ENCODE results near the gene STRBP.

DNA sequence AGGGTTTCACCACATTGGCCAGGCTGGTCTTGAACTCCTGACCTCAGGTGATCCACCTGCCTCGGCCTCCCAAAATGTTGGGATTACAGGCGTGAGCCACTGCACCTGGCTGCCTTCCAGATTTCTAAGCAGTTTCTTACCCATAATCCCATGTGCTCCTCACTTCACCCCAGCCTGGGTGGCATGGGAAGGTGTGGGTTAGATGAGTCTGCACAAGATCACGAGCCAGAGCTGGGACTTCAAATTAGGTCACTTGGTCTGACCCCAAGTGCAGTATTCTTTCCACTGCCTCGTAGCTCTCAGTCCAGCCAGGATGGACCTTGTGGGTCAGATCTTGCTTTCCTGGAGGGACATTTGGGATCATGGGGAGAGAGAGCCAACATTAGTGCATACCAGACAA lies 37.5 kb upstream of the STRBP start:
- TF ChIP-seq, protein P1, sequence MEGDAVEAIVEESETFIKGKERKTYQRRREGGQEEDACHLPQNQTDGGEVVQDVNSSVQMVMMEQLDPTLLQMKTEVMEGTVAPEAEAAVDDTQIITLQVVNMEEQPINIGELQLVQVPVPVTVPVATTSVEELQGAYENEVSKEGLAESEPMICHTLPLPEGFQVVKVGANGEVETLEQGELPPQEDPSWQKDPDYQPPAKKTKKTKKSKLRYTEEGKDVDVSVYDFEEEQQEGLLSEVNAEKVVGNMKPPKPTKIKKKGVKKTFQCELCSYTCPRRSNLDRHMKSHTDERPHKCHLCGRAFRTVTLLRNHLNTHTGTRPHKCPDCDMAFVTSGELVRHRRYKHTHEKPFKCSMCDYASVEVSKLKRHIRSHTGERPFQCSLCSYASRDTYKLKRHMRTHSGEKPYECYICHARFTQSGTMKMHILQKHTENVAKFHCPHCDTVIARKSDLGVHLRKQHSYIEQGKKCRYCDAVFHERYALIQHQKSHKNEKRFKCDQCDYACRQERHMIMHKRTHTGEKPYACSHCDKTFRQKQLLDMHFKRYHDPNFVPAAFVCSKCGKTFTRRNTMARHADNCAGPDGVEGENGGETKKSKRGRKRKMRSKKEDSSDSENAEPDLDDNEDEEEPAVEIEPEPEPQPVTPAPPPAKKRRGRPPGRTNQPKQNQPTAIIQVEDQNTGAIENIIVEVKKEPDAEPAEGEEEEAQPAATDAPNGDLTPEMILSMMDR (conservative IDR thresholded peaks at IDR 0.05; ENCODE audit: low read depth, low read length), result no peak
- no peak for TF ChIP-seq POLR2A (IDR thresholded peaks at IDR 0.05; ENCODE audit: low read depth, low read length)
- no peak for TF ChIP-seq RAD21 (IDR thresholded peaks at IDR 0.05; ENCODE audit: low read length)
- no peak for TF ChIP-seq MAFK (IDR thresholded peaks at IDR 0.05; ENCODE audit: low read depth, low read length)
- no peak for TF ChIP-seq CEBPB (IDR thresholded peaks at IDR 0.05; ENCODE audit: low read depth, low read length)
- TF ChIP-seq, protein P2, sequence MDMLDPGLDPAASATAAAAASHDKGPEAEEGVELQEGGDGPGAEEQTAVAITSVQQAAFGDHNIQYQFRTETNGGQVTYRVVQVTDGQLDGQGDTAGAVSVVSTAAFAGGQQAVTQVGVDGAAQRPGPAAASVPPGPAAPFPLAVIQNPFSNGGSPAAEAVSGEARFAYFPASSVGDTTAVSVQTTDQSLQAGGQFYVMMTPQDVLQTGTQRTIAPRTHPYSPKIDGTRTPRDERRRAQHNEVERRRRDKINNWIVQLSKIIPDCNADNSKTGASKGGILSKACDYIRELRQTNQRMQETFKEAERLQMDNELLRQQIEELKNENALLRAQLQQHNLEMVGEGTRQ (IDR thresholded peaks at IDR 0.05; ENCODE audit: low read depth, low read length), result no peak
- no peak for TF ChIP-seq SMC3 (IDR thresholded peaks at IDR 0.05; ENCODE audit: low read depth, low read length)
- TF ChIP-seq BHLHE40 (IDR thresholded peaks at IDR 0.05; ENCODE audit: low read depth, low read length), result no peak
- TF ChIP-seq FOS (IDR thresholded peaks at IDR 0.05; ENCODE audit: low read depth, low read length), result no peak
- TF ChIP-seq MXI1 (IDR thresholded peaks at IDR 0.05; ENCODE audit: borderline replicate concordance, low read depth, low read length), result no peak
- TF ChIP-seq, protein P3, sequence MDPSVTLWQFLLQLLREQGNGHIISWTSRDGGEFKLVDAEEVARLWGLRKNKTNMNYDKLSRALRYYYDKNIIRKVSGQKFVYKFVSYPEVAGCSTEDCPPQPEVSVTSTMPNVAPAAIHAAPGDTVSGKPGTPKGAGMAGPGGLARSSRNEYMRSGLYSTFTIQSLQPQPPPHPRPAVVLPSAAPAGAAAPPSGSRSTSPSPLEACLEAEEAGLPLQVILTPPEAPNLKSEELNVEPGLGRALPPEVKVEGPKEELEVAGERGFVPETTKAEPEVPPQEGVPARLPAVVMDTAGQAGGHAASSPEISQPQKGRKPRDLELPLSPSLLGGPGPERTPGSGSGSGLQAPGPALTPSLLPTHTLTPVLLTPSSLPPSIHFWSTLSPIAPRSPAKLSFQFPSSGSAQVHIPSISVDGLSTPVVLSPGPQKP (IDR thresholded peaks at IDR 0.05; ENCODE audit: borderline replicate concordance, low read depth, low read length), result no peak
- TF ChIP-seq RCOR1 (IDR thresholded peaks at IDR 0.05; ENCODE audit: insufficient replicate concordance, low read length), result no peak
- TF ChIP-seq RFX5 (IDR thresholded peaks at IDR 0.05; ENCODE audit: low read depth, low read length), result no peak

Data from IMR-90 (cell line).